ENCODE results near the gene PSMB7.

GRCh38 chr9:124415852-124416484, 726 bp upstream of the PSMB7 start:
- TF ChIP-seq, protein P1, sequence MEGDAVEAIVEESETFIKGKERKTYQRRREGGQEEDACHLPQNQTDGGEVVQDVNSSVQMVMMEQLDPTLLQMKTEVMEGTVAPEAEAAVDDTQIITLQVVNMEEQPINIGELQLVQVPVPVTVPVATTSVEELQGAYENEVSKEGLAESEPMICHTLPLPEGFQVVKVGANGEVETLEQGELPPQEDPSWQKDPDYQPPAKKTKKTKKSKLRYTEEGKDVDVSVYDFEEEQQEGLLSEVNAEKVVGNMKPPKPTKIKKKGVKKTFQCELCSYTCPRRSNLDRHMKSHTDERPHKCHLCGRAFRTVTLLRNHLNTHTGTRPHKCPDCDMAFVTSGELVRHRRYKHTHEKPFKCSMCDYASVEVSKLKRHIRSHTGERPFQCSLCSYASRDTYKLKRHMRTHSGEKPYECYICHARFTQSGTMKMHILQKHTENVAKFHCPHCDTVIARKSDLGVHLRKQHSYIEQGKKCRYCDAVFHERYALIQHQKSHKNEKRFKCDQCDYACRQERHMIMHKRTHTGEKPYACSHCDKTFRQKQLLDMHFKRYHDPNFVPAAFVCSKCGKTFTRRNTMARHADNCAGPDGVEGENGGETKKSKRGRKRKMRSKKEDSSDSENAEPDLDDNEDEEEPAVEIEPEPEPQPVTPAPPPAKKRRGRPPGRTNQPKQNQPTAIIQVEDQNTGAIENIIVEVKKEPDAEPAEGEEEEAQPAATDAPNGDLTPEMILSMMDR (IDR thresholded peaks at IDR 0.05), result no peak
- no peak for TF ChIP-seq EZH2 (IDR thresholded peaks at IDR 0.05; ENCODE audit: borderline replicate concordance, insufficient read depth, low read depth, low read length, poor library complexity, severe bottlenecking)

Data from B cell (primary cell).